Measurements from ENCODE around the gene IGSF23.

The IGSF23 gene

DNA sequence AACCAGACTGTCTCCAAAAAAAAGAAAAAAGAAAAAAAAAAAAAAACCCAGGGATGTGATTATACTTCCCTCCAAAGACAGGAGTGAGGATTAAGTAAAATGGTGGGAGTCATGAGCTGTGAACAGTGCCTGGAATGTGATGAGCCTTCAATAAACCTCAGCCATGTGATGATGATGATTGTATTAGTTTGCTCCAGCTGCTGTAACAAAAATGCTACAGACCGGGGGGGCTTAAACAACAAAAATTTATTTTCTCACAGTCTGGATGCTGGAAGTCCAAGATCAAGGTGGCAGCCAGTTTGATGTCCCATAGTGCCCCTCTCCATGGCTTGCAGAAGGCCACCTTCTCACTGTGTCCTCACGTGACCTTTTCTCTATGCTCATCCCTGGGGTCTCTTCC, 21.4 kb downstream of the IGSF23 start:
- Histone ChIP-seq H3K27me3 (ENCODE audit: low read length) (no peaks in the 10 kb centered on the region; the same call in 1 of the 2 replicates), H3K9me3 (ENCODE audit: insufficient read depth, low read length) (no peaks in the 10 kb centered on the region), H3K27ac (ENCODE audit: low read depth, low read length) (no peak overlapping the region), H3K9ac (ENCODE audit: low read length) (no peak overlapping the region), H3K4me2 (ENCODE audit: low read depth, low read length, poor library complexity, severe bottlenecking) (no peak overlapping the region), H3F3A (ENCODE audit: insufficient read depth) (no peaks in the 10 kb centered on the region), H3K79me2 (ENCODE audit: insufficient read depth, low read length) (no peaks in the 10 kb centered on the region), H2AFZ (ENCODE audit: low read depth, low read length, severe bottlenecking) (no peak overlapping the region), H3K36me3 (ENCODE audit: low read length) (no peaks in the 10 kb centered on the region), H3K9me2 (replicated peaks; ENCODE audit: insufficient read depth, low read length) (no peaks in the 10 kb centered on the region), H3K4me3 (ENCODE audit: insufficient read depth, low read length, poor library complexity, severe bottlenecking) (no peak overlapping the region), H4K20me1 (ENCODE audit: low read depth, low read length) (no peaks in the 10 kb centered on the region)
- TF ChIP-seq EZH2phosphoT487 (conservative IDR thresholded peaks at IDR 0.05; ENCODE audit: low read length): no peak
- TF ChIP-seq, protein P1, sequence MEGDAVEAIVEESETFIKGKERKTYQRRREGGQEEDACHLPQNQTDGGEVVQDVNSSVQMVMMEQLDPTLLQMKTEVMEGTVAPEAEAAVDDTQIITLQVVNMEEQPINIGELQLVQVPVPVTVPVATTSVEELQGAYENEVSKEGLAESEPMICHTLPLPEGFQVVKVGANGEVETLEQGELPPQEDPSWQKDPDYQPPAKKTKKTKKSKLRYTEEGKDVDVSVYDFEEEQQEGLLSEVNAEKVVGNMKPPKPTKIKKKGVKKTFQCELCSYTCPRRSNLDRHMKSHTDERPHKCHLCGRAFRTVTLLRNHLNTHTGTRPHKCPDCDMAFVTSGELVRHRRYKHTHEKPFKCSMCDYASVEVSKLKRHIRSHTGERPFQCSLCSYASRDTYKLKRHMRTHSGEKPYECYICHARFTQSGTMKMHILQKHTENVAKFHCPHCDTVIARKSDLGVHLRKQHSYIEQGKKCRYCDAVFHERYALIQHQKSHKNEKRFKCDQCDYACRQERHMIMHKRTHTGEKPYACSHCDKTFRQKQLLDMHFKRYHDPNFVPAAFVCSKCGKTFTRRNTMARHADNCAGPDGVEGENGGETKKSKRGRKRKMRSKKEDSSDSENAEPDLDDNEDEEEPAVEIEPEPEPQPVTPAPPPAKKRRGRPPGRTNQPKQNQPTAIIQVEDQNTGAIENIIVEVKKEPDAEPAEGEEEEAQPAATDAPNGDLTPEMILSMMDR (IDR thresholded peaks at IDR 0.05; ENCODE audit: insufficient read depth, low read length, poor library complexity, severe bottlenecking): no peak

DNA sequence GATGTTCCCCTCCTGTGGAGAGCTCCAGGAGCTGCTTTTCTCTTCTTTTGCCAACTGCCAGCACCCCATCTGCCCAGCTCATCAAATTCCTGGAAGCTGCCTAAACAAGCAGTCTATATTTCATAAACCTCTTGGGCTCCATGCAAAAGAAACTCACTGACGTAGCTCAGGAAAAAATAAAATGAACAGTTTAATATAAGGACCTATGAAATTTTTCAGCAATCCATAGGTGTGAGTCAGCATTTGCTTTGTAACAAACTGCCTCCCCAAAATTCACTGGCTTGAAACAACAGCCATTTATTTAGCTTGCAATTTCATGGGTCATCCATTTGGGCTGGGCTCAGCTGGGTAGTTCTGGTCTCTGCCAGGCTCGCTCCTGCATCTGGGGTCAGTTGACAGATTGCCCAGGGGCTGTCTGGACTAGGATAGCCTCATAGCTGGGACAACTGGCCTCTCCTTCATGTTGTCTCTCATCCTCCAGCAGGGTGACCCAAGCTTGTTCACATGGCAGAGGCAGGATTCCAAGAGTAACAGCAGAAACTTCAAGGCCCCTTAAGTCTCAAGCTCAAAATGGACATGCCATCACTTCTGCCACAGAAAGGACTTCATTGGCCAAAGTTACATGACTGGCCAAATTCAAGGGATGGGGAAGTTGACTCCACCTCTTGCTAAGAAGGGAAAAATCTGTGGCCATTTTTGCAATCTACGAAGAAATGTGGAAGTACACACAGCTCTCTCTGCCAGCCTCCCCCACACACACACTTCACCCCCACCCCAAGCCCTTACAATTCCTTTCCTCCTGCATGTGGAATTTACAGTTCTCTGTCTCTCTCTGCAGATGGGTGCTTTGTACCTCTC, 22.4 kb downstream of the IGSF23 start:
- no peak for TF ChIP-seq EZH2phosphoT487 (conservative IDR thresholded peaks at IDR 0.05; ENCODE audit: low read length)
- TF ChIP-seq, protein P1 (IDR thresholded peaks at IDR 0.05; ENCODE audit: insufficient read depth, low read length, poor library complexity, severe bottlenecking): no peak
- Histone ChIP-seq H3K27ac (ENCODE audit: low read depth, low read length) (no peak overlapping the region), H3K4me2 (ENCODE audit: low read depth, low read length, poor library complexity, severe bottlenecking) (no peak overlapping the region), H3K9ac (ENCODE audit: low read length) (no peak overlapping the region), H3K36me3 (ENCODE audit: low read length) (no peaks in the 10 kb centered on the region), H3K27me3 (ENCODE audit: low read length) (no peaks in the 10 kb centered on the region; the same call in 1 of the 2 replicates), H3K79me2 (ENCODE audit: insufficient read depth, low read length) (no peaks in the 10 kb centered on the region), H3K4me3 (ENCODE audit: insufficient read depth, low read length, poor library complexity, severe bottlenecking) (no peak overlapping the region), H3F3A (ENCODE audit: insufficient read depth) (no peaks in the 10 kb centered on the region), H4K20me1 (ENCODE audit: low read depth, low read length) (no peaks in the 10 kb centered on the region), H3K9me3 (ENCODE audit: insufficient read depth, low read length) (no peaks in the 10 kb centered on the region), H3K9me2 (replicated peaks; ENCODE audit: insufficient read depth, low read length) (no peaks in the 10 kb centered on the region), H2AFZ (ENCODE audit: low read depth, low read length, severe bottlenecking) (no peak overlapping the region)

DNA sequence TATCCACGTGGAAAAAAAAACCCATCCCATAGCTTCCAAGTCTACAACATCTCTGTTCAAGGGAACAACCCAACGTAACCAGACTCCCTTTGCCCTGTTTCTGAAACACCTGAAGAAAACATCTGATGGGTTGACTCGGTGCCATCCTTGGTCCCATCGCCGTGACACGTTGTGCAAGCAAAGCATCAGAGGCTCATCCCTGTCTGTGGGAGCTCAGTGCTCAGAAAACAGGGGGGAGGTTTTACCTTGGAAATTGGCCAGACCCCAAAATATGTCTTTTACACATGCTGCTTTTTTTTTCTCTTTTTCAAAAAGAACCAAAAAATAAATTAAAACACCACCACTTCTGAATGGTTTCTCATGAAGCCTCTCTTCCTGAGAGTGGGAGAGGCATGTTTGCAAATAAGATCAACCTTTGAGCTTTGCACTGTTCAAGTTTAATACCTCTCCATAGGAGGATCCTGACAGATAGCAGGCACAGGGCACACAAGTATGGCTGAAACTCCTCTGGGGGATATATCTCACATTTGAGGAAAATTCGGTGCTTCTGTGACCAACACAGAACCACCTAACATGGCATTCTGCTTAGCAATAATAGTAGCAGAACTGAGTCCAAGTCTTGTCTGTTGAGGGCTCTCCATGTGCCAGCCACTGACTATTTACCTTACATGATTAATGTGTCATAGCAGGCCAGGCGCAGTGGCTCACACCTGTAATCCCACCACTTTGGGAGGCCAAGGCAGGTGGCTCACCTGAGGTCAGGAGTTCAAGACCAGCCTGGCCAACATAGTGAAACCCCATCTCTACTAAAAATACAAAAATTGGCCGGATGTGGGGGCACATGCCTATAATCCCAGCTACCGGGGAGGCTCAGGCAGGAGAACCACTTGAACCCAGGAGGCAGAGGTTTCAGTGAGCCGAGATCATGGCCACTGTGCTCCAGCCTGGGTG, 23.4 kb downstream of the IGSF23 start:
- H3K36me3 ChIP-seq (ENCODE audit: low read length): no peaks in the 10 kb centered on the region
- no peak overlapping the region for H3K9ac ChIP-seq (ENCODE audit: low read length)
- no peak overlapping the region for H3K27ac ChIP-seq (ENCODE audit: low read depth, low read length)
- H3F3A ChIP-seq (ENCODE audit: insufficient read depth): no peaks in the 10 kb centered on the region
- no peaks in the 10 kb centered on the region for H3K9me3 ChIP-seq (ENCODE audit: insufficient read depth, low read length)
- TF ChIP-seq EZH2phosphoT487 (conservative IDR thresholded peaks at IDR 0.05; ENCODE audit: low read length): no peak
- TF ChIP-seq, protein P1 (IDR thresholded peaks at IDR 0.05; ENCODE audit: insufficient read depth, low read length, poor library complexity, severe bottlenecking): no peak
- H4K20me1 ChIP-seq (ENCODE audit: low read depth, low read length): no peaks in the 10 kb centered on the region
- H3K27me3 ChIP-seq (ENCODE audit: low read length): no peaks in the 10 kb centered on the region; the same call in 1 of the 2 replicates
- H3K9me2 ChIP-seq (replicated peaks; ENCODE audit: insufficient read depth, low read length): no peaks in the 10 kb centered on the region
- no peak overlapping the region for H3K4me2 ChIP-seq (ENCODE audit: low read depth, low read length, poor library complexity, severe bottlenecking)
- H3K4me3 ChIP-seq (ENCODE audit: insufficient read depth, low read length, poor library complexity, severe bottlenecking): no peak overlapping the region
- no peak overlapping the region for H2AFZ ChIP-seq (ENCODE audit: low read depth, low read length, severe bottlenecking)
- H3K79me2 ChIP-seq (ENCODE audit: insufficient read depth, low read length): no peaks in the 10 kb centered on the region

Measured in SU-DHL-6 (cell line).